Upper lobe of left lung (tissue), 4 donors: ENCODE results near the gene CDH18.

Experiments
- POLR2A ChIP-seq, 4 donors: fragments of 450-650 bp; IDR thresholded peaks; one replicate each; pipeline ENCODE4 v1.5.1; 2016 to 2017; ENCODE audit warnings: antibody characterized with exemption in 4 of 4, mild to moderate bottlenecking in 2 of 4
- TF ChIP-seq, protein P1 (sequence below), 6 experiments: fragments of 450-650 bp in 4 of 6; fragments of 200-600 bp in 2 of 6; sonication (generic) in 2 of 6; IDR thresholded peaks; one replicate each; pipeline ENCODE4 v1.5.1; 2016 to 2019; ENCODE audit warnings: antibody characterized with exemption in 6 of 6

DNA sequence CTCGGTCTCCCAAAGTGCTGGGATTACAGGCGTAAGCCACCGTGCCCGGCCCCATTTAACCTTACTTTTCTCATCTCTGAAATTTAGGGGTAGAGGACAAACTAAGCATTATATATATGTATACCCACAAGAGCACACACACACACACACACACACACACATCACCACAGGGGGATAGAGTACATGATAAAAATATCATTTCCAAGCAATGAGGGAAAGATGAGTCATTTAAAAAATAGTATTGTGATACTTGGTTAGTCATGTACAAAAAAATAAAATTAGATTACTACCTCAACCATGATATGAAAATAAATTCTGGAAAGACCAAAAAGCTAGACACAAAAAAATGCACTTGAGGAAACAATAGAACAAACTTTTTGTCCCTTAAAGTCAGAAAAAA is 67.2 kb downstream of the CDH18 start:
- TF ChIP-seq POLR2A (IDR thresholded peaks at IDR 0.05): no peak
- TF ChIP-seq, protein P1, sequence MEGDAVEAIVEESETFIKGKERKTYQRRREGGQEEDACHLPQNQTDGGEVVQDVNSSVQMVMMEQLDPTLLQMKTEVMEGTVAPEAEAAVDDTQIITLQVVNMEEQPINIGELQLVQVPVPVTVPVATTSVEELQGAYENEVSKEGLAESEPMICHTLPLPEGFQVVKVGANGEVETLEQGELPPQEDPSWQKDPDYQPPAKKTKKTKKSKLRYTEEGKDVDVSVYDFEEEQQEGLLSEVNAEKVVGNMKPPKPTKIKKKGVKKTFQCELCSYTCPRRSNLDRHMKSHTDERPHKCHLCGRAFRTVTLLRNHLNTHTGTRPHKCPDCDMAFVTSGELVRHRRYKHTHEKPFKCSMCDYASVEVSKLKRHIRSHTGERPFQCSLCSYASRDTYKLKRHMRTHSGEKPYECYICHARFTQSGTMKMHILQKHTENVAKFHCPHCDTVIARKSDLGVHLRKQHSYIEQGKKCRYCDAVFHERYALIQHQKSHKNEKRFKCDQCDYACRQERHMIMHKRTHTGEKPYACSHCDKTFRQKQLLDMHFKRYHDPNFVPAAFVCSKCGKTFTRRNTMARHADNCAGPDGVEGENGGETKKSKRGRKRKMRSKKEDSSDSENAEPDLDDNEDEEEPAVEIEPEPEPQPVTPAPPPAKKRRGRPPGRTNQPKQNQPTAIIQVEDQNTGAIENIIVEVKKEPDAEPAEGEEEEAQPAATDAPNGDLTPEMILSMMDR (IDR thresholded peaks at IDR 0.05): no peak
